Heart left ventricle (tissue), 16 donors: ENCODE results near the gene SKI. TPM values are rescaled to one million over a fixed set of nuclear protein-coding genes. Genes with fewer than 3 reads are reported as not detected.

ENCODE experiments used
- ATAC-seq, 4 donors: fragments of 200-7000 bp; cut with Tn5 transposase; one replicate each; pipeline ENCODE4 v1.9.1; 2020 to 2022; ENCODE audit warnings: moderate library complexity in 4 of 4, mild to moderate bottlenecking in 3 of 4, moderate number of reproducible peaks in 1 of 4
- DNase-seq, 5 donors: peaks; one replicate each; pipeline ENCODE4 v3.0.0-alpha.2; 2020
- H3K27ac ChIP-seq, 12 donors: fragments of 200-600 bp; sonication (generic) in 4 of 12; one replicate each; pipeline versions ENCODE4 v1.5.0 to v1.8.0; 2016 to 2022; ENCODE audit warnings: mild to moderate bottlenecking in 2 of 12
- H3K27me3 ChIP-seq, 9 donors: fragments of 200-600 bp; sonication (generic) in 2 of 9; one replicate each; pipeline versions ENCODE4 v1.5.1 to v1.8.0; 2016 to 2022; ENCODE audit warnings: mild to moderate bottlenecking in 3 of 9
- H3K36me3 ChIP-seq, 9 donors: fragments of 200-600 bp; sonication (generic) in 2 of 9; one replicate each; pipeline versions ENCODE4 v1.5.0 to v1.8.0; 2018 to 2022; ENCODE audit warnings: mild to moderate bottlenecking in 2 of 9
- H3K4me1 ChIP-seq, 12 donors: fragments of 200-600 bp; sonication (generic) in 4 of 12; one replicate each; pipeline versions ENCODE4 v1.5.0 to v1.8.0; 2016 to 2022; ENCODE audit warnings: mild to moderate bottlenecking in 3 of 12
- H3K4me3 ChIP-seq, 12 donors: fragments of 200-600 bp; sonication (generic) in 4 of 12; one replicate each; pipeline versions ENCODE4 v1.5.0 to v1.8.0; 2017 to 2022; ENCODE audit warnings: mild to moderate bottlenecking in 9 of 12, moderate library complexity in 4 of 12
- H3K9me3 ChIP-seq, 12 donors: fragments of 200-600 bp; sonication (generic) in 4 of 12; one replicate each; pipeline versions ENCODE4 v1.5.0 to v1.8.0; 2016 to 2022; ENCODE audit warnings: mild to moderate bottlenecking in 1 of 12
- POLR2A ChIP-seq, 2 donors: fragments of 450-650 bp; IDR thresholded peaks; one replicate each; pipeline ENCODE4 v1.6.1; 2017; ENCODE audit warnings: antibody characterized with exemption in 2 of 2, mild to moderate bottlenecking in 2 of 2, moderate library complexity in 2 of 2
- WGBS, 4 donors: extraction: QIAGEN DNeasy Blood & Tissue Kit in 2 of 4; methylation state at CpG; one replicate each; pipeline versions ENCODE4 v1.1.5 to v1.1.7; 2013 to 2018; 5-methylcytosine and 5-hydroxymethylcytosine counted together
- intact Hi-C, 10 donors: fragments of 100-400 bp; cut with DNase I; formaldehyde crosslinking; loops; one replicate each; pipeline versions ENCODE4 v1.11.1 to v1.14.2; 2022
- polyA plus RNA-seq, 2 donors: library from polyadenylated mRNA; stranded (reverse); fragments of 200-250 nt; gene quantifications; one replicate each; pipeline ENCODE4 v1.2.3, GENCODE V29; 2013
- total RNA-seq, 9 donors: library from RNA; depleted of rRNA in 2 of 9; stranded (reverse); fragments of >200 nt in 2 of 9; fragmentation: NEBNext Ultra II Directional in 3 of 9; extraction: Animal tissue kit (Norgen Biotek cat#: 25700) in 3 of 9; gene quantifications; one replicate each; pipeline versions ENCODE4 v1.1.0 to v1.2.4, GENCODE V29; 2016 to 2023
- TF ChIP-seq, protein P1 (sequence below), 12 donors: fragments of 200-600 bp; sonication (generic) in 4 of 12; IDR thresholded peaks; one replicate each; pipeline versions ENCODE4 v1.5.0 to v1.8.0; 2018 to 2022; ENCODE audit warnings: antibody characterized with exemption in 12 of 12, mild to moderate bottlenecking in 5 of 12
- donor health status: ischemic (EF 13 %, LVEDD 7.1; RV severe dilation, severe dysfunction).
- donor health status: healthy with polysubstance abuse.
- donor health status: DM: no; HTN: yes; CAD: no.
- donor health status: DM: no; HTN: no; CAD: no.
- donor health status: ischemic (EF 25% LVEDD 6.9; RV normal size, moderate dysfunction).
- donor health status: ischemic (EF 25% LVEDD 5.7; RV mildly dilated, moderate dysfunction).
- donor health status: healthy.
- donor health status: DM: yes; HTN: yes; CAD: no.
- donor health status: ischemic (EF 35%, LVEDD 5.7; RV mildly dilated, moderate dysfunction).
- donor health status: nonischemic (EF 11% LVEDD 7.7; RV severe dilation, severe dysfunction).
- donor health status: DM: yes; HTN: yes; CAD: no.
- donor health status: PGD.
- donor health status: ischemic (EF 29% LVEDD 5.4; RV normal size, mild dysfunction).
- donor health status: nonischemic (EF 23%, LVEDD 6.1; RV moderate dilation, normal function).

Gene SKI
- total and polyA plus RNA-seq, 11 donors: 16.9 to 52.7 (median 38.9) TPM

DNA sequence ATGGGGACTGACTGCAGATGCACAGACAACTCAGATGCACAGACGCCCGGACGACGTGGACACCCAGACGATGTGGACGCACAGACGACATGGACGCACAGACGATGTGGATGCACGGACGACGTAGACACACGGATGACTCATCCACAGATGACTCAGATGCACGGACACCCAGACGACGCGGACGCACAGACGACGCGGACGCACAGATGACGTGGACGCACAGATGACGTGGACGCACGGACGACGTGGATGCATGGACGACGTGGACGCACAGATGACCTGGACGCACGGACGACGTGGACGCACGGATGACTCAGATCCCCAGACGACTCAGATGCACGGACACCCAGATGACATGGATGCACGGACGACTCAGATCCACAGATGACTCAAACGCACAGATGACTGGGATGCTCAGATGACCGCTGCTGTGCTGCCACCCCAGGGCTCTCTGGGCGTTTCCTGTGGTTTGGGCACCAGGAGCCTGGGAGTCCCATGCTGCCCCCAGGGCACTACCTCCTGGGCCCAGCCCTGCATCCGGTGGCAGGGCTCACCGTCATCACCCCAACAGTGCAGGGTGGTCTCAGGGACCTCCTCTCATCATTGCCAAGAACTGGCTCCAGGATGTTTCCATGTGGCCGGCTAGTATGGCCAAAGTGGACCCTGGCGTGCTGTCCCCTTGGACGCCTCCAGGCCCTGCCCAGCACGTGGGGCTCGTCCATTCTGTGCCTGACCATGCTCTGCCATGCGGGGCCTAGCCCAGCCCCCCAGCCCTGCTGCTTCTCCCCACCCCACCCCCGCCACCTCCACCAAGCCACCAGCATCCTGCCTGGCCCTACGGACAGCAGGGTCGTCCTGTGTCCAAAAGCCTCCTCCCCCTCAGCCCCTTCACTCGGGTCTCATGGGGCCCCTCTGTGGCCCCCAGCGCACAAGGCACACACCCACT lies 47.5 kb upstream of the SKI start:
- intact Hi-C loops: loop anchor here in 1 of 10 donors (10.0 kb wide), 1 partner anchor 364 kb away; no protein-coding TSS in a partner anchor

DNA sequence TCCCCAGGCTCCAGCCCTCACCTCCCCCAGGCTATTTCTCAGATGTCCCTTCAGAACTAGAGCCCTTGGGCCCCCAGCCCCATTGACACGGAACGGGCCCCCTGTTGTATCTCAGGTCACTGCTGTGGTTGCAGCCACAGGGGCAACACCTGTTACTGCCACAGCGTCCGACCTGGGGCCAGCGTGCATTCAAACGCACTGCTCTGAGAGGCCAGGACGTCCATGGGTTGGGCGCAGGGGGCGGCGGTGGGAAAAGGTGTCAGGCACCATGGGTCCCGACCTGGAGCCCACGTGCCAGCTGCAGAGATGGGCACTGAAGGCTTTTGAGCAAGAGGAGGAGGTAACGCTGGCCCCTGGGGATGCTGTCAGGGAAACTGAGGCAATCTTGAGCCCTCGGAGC lies 46.8 kb upstream of the SKI start:
- TF ChIP-seq, protein P1, sequence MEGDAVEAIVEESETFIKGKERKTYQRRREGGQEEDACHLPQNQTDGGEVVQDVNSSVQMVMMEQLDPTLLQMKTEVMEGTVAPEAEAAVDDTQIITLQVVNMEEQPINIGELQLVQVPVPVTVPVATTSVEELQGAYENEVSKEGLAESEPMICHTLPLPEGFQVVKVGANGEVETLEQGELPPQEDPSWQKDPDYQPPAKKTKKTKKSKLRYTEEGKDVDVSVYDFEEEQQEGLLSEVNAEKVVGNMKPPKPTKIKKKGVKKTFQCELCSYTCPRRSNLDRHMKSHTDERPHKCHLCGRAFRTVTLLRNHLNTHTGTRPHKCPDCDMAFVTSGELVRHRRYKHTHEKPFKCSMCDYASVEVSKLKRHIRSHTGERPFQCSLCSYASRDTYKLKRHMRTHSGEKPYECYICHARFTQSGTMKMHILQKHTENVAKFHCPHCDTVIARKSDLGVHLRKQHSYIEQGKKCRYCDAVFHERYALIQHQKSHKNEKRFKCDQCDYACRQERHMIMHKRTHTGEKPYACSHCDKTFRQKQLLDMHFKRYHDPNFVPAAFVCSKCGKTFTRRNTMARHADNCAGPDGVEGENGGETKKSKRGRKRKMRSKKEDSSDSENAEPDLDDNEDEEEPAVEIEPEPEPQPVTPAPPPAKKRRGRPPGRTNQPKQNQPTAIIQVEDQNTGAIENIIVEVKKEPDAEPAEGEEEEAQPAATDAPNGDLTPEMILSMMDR (IDR thresholded peaks at IDR 0.05): no peak
- no peak overlapping the region for H3K4me3 ChIP-seq
- intact Hi-C loops: loop anchor here in 1 of 10 donors (10.0 kb wide), 1 partner anchor 364 kb away; no protein-coding TSS in a partner anchor
- DNase-seq: no peak
- 93 to 95% (median 94%) methylated on average over 7 to 14 of the region's 14 CpGs for WGBS, 4 donors
- H3K36me3 ChIP-seq: peaks cover 0 to 19% (median 0%) of the 10 kb centered on the region in 9 donors
- H3K27ac ChIP-seq: no peak overlapping the region
- H3K9me3 ChIP-seq: no peaks in the 10 kb centered on the region
- no peaks in the 10 kb centered on the region for H3K4me1 ChIP-seq
- no peaks in the 10 kb centered on the region for H3K27me3 ChIP-seq
- ATAC-seq: no peak

More for the DNA sequence above, 47.5 kb upstream of the SKI start:
- Histone ChIP-seq H3K27ac (no peak overlapping the region), H3K27me3 (no peaks in the 10 kb centered on the region), H3K4me1 (no peaks in the 10 kb centered on the region), H3K4me3 (no peak overlapping the region), H3K36me3 (peaks cover 0 to 14% (median 0%) of the 10 kb centered on the region in 9 donors), H3K9me3 (no peaks in the 10 kb centered on the region)
- WGBS, 4 donors: 88 to 94% (median 93%) methylated on average over 55 to 58 of the region's 58 CpGs
- ATAC-seq (no peak), DNase-seq (peak in 1 of 5 donors; percentile 16)
- TF ChIP-seq, protein P1 (IDR thresholded peaks at IDR 0.05): no peak
- no peak for TF ChIP-seq POLR2A (IDR thresholded peaks at IDR 0.05)

DNA sequence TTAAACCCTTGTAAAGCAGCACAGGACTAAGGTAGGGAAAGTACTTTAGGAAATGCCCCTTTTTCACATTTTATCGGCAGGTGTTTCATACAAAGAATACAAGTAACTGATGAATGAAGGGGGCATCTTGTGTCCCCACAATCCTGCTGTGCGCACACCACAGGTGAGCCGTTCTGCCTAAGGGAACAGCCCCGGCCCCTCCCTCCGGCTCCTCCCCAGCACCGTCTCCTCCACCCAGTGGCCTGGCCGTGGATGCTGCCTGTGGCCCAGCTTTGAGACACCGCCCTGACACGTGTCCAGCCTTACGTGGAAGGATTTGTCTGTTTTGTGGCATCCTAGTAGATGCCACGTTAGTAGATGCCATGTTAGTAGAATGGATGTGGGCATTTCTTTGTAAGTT lies 46.4 kb upstream of the SKI start:
- peaks cover 0 to 22% (median 0%) of the 10 kb centered on the region in 9 donors for H3K36me3 ChIP-seq
- no peak overlapping the region for H3K27ac ChIP-seq
- no peak for ATAC-seq
- no peaks in the 10 kb centered on the region for H3K4me1 ChIP-seq
- H3K4me3 ChIP-seq: no peak overlapping the region
- WGBS, 4 donors: 92 to 95% (median 94%) methylated on average over 11 of the region's 11 CpGs
- peak in 1 of 5 donors; percentile 18 for DNase-seq
- no peaks in the 10 kb centered on the region for H3K9me3 ChIP-seq
- TF ChIP-seq, protein P1 (IDR thresholded peaks at IDR 0.05): no peak
- TF ChIP-seq POLR2A (IDR thresholded peaks at IDR 0.05): no peak
- H3K27me3 ChIP-seq: no peaks in the 10 kb centered on the region
- intact Hi-C loops: loop anchor here in 1 of 10 donors (10.0 kb wide), 1 partner anchor 363 kb away; no protein-coding TSS in a partner anchor

DNA sequence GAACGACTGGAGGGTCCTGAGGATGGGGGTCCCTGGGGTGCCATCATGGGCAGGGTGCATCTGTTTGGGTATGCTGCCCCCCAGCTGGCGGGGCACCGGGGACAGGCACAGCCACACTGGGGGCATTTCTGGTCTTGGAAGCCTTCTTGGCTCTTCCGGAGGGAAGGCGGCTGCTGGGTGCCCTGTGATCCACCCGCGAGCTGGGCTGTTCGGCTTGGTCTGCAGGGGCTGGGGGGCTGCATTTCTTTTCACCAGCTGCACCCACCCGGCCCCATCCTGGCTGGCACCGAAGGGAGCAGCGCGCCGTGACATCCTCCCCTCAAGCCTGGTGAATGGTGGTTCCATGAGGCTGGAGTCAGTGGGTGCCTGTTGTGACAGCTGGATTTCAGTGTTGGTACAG lies 45.7 kb upstream of the SKI start:
- no peak for DNase-seq
- no peaks in the 10 kb centered on the region for H3K27me3 ChIP-seq
- no peak for ATAC-seq
- no peak overlapping the region for H3K27ac ChIP-seq
- 84 to 96% (median 95%) methylated on average over 9 to 13 of the region's 13 CpGs for WGBS, 4 donors
- H3K4me3 ChIP-seq: no peak overlapping the region
- intact Hi-C loops: loop anchor here in 1 of 10 donors (10.0 kb wide), 1 partner anchor 362 kb away; no protein-coding TSS in a partner anchor
- H3K4me1 ChIP-seq: no peaks in the 10 kb centered on the region
- TF ChIP-seq POLR2A (IDR thresholded peaks at IDR 0.05): no peak
- TF ChIP-seq, protein P1 (IDR thresholded peaks at IDR 0.05): no peak
- no peaks in the 10 kb centered on the region for H3K9me3 ChIP-seq
- H3K36me3 ChIP-seq: peaks cover 0 to 22% (median 0%) of the 10 kb centered on the region in 9 donors
